ENCODE data around the gene MSI2. TPM values are rescaled to one million over a fixed set of nuclear protein-coding genes. Genes with fewer than 3 reads are reported as not detected.

MSI2 gene
- total RNA-seq, 1 donor from 2014 or later, result 24.2 TPM

DNA sequence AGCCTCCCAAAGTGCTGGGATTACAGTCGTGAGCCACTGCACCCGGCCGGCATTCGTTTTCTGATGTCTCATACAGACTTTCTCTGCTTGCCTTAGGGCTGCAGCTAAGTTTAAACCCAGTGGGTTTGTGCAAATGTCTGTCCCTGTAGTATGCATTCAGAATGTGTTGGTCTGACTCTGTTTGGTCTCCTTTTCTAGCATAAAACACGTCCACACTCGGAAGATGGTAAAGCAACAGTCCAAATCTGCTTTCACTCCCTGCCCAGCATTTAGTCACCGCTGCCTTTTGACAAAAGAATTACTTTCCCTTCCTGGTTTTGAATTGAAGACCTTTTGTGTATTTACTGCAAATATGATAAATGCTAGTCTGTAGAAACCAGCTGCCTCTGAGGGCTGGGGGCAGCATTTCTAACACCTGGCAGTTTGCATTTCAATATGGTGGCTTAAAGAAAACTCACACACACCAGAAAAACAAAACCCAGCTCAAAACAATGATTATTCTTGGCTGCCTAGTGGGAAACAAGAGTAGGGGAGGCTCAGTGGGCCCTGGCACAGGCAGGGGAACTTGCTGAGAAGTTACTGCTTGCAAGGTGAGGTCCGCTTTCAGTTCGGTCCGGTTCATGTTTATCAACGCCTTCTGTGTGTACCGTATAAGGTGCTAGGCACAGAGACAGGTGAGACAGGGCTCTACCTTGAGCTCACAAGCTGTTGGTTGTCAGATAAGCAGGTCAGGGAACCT, 56.9 kb downstream of the MSI2 start:
- no peak for ATAC-seq

DNA sequence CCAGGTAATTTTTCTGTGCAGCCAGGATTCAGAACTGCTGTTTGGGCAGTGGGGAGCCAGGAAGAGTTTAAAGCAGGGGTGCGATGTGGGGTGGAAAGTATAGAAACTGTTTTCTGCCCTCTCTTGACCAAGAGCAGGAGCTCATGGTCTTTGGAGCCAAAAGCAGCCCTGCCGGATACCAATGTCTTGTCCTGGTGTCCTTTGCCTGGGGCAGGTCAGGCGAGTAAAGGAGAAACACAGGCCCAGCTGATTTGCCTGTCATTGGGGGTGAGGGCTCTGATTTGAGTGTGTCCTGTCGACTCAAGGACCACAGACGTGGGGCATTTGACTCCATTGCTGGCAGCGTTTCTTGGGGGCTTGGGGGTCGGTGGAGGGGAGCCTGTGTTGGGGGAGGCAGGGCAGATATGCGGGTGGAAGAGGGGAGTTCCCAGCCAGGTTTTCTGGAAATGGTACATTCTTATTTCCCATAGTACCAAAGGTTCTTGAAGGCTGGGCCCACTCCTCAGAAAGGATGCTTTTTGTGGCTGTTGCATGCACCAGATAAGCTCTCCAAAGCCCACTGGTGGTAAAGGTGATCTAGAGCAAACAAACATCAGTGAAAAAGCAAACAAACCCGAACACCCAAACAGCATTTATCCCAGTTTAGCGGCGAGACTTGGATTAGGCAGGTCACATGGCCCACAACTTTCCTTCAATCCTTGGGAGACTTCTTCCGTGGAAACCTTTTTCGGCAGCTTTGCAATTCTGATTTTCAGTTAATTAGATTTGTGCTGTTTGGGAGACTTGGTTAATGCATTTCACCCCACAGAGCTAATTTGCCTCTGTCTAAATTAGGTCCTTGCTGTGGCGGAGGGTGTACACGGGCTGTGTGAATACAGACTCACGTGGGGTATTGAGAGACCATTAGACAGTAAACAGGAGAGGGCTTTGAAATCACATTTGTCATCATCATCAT, 59.0 kb downstream of the MSI2 start:
- DNase-seq (ENCODE audit: low spot score), result no peak
- no peak for ATAC-seq

More for the DNA sequence above, 56.9 kb downstream of the MSI2 start:
- DNase-seq (ENCODE audit: low spot score), result no peak

DNA sequence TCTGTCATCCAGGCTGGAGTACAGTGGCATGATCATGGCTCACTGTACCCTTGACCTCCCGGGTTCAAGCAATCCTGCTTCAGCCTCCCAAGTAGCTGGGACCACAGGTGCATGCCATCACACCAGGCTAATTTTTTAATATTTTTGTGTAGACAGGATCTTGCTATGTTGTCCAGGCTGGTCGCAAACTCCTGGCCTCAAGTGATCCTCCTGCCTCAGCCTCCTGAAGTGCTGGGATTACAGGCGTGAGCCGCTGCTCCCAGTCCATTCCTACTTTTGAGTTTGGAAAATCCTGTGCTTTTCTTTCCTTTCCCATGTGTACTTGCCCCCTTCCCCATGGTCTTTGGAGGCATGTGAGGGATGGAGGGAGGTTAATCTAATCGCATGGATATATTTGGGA, 60.0 kb downstream of the MSI2 start:
- DNase-seq (ENCODE audit: low spot score), result no peak
- no peak for ATAC-seq

DNA sequence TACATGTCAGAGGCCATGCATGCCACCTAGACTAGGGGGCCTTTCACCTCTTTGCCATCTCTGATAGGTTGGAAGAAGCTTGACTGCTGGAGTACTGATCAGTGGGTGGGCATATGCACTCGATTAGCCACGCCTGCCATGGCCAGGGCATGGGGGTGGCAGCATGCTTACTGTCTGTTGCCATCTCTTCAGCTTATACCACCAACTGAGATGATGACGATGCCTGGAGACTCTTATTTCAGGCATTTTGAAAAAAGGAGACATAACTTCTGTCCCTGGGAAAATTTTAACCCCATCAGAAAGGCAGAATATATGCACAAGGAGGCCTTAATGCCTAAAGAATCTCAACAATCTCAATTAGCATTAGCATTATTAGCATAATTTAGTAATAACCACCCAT, 60.8 kb downstream of the MSI2 start:
- DNase-seq (ENCODE audit: low spot score), result no peak
- ATAC-seq, result no peak

DNA sequence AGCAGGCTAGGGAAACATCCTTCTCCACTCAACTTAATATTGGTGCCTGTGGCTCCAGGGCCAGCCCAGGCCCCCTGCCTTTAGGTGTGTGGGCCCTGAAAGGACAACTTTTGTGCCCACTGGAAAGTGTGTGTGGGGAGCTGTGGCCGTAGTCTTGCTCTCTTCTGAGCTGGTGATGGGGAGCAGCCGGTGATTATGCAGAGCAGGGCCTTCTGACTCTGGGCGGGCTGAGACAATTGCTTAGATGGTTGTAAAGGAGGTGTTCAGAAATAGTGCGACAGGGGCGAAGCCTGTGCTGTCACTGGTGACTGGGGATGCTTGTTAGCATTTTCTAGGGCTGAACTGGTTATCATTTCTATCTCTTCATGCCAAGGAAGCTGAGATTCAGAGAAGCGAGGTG, 62.6 kb downstream of the MSI2 start:
- ATAC-seq (no peak), DNase-seq (ENCODE audit: low spot score) (no peak)

DNA sequence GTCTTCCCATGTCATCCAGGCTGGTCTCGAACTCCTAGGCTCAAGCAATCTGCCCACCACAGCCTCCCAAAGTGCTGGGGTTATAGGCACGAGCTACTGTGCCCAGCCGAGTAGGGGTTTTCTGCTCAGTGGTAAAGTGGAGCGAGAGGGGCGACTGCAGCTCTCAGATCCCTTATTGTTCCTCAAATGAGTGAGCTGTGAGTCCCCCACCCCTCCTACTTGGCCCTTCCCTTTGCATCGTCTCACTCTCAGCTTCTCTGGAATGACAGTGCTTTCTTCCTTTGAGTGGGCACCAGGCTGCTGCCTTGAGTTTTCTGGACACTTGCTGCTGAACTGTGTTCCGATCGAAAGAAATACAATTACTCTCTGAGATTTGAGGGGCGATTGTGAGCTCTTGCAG, 63.5 kb downstream of the MSI2 start:
- DNase-seq (ENCODE audit: low spot score), result no peak

DNA sequence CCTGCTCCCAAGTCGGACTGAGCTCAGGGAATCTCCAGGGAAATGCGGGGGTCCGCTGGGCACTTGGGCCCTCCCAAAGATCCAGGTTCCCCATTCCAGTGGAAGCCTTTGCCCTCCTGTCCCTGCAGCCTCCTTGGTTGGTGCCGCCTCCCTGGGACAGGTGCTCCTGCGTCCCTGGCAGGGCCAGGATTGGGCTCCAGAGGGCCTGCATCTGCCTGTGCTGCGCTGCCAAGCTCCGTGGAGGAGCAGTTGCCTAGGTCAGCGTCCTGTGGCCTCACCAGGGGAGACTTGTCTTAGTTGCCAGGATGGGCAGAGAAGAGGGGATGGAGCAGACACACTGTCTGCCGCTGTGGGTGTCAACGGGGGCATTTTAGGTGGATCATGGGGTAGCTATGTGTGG, 67.1 kb downstream of the MSI2 start:
- no peak for ATAC-seq
- no peak for DNase-seq (ENCODE audit: low spot score)

More for the DNA sequence above, 63.5 kb downstream of the MSI2 start:
- no peak for ATAC-seq

DNA sequence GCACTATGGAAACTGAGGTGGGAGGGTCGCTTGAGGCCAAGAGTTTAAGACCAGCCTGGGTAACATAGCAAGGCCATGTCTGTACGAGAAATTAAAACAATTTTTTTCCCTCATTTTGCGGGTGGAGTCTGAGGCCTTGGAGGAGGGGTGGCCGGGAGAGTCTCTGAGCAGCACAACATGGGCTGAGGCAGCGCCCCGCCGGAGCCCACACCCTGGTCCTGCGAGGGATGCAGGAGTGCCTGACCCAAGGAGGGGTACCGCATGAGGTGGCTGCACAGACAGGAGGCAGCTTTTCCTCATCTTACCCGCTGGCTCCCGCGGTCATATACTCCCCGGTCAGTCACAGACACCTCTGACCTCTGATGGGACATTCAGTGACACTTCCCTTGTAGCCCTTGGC, 67.7 kb downstream of the MSI2 start:
- DNase-seq (ENCODE audit: low spot score) (no peak), ATAC-seq (no peak)

DNA sequence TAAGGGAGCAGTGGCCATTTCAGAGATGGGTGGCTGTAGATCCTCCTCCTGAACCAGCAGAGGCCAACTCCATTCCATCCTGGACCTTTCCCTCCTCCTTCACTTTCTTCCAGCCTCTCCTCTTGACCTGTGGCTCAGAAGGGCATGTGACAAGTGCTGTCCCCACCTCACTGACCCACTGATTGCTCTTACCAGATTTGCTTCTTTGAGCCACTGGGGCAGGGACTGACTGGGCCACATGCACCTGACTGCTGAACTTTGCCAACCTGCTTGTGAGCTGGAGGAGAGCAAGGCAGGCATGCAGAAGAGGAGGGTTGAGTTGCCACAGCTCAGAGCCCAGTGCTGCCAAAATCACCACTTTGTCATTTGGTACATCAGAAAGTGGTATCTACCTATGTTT, 68.3 kb downstream of the MSI2 start:
- DNase-seq (ENCODE audit: low spot score) (no peak), ATAC-seq (no peak)

DNA sequence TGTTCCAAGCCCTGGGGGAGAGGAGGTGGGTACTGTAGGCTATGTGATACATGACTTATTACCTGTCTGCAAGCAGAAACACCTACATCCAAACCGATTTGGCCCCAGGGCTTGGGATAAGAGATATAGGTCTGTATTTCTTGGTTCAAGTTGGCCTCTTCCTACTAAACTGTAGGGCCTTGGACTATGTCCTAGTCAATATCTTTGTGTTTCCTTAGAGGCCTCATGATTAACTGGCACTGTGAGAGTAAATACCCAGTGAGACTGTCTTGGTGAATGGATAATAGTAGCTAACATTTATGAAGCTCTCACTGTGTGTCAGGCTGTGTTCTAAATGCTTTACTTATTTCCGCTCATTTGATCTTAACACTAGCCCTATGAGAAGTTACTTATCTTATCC, 70.0 kb downstream of the MSI2 start:
- ATAC-seq (no peak), DNase-seq (ENCODE audit: low spot score) (no peak)

DNA sequence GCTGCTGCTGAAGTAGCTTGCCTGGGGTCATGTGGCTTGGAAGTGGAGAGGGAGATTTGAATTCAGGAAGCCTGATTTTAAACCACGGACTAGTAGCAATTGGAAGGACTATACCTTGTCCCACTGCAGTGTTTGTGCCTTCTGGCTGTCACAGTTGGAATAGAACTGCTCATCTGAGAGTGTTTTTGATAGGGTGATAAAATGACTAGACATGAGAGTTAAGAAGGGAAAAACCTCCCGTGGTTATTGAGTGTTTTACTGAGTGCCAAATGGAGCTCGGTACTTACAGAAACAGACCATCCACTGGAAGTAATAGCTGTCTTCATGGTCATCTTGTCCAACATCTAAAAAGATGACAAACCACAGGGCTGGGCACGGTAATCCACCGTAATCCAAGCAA, 70.4 kb downstream of the MSI2 start:
- ATAC-seq (no peak), DNase-seq (ENCODE audit: low spot score) (no peak)

DNA sequence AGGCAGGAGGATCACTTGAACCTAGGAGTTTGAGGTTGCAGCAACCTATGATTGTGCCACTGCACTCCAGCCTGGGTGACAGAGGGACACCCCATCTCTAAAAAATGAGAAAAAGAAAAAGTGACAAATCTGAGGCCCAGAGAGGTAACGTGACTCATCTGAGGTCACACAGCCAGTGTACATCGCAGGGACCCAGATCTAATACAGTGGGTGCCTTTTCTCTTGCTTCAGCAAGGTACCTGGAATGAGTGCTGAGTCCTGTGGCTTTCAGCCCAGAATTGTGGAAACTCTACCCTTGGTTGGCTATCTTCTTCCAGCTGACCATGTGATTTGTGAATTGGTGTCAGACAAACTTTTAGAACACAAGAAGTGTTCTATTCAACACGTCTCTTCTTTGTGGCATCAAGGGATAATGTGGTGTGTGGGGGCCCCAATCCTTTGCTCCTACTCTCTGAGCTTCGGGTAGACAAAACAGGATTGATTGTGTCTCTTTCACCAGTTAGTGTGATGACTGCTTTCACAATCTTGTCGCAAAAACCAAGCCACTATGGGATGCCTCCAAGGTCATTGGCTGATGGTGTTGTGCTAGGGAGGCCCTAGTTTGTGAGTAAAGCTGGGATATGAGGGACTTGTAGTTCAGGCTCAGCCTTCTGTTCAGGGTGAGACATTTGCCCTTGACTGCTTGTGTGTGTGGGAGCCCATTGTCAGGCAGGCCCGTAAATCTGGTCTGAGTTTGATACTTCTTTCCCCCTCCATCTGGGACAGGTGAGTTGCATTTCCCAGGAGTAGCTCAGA, 71.0 kb downstream of the MSI2 start:
- DNase-seq (ENCODE audit: low spot score), result no peak
- no peak for ATAC-seq

DNA sequence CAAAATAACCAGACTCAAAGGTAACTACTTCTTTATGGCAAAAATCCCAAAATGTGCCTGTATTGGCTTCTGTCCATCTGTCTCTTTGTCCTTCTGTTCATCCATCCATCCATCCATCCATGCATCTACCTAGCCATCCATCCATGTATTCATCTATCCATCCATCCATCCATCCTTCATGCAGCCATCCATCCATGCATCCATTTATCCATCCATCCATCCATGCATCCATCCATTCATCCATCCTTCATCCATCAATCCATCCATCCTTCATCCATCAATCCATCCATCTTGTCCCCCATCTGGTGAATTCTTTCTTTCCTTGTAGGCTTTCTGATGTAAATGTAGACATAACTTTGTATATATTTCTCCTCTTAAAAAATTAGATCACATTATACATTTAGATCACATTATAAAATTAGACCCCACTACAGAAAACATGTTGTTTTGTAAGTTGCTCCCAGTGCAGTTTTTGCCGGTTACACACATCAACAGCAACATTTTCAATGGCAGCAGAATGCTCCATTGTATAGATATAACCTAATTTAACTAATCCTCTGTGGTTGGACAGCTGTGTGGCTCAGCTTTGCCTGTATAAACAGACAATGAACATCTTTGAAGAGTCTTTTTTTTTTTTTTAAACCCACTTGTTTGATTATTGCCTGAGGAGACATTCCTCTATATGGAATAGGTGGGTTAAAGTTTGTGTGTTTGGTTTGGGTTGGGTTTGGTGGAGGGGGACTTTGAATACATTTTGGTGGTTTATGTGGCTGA, 72.0 kb downstream of the MSI2 start:
- ATAC-seq (no peak), DNase-seq (ENCODE audit: low spot score) (no peak)

DNA sequence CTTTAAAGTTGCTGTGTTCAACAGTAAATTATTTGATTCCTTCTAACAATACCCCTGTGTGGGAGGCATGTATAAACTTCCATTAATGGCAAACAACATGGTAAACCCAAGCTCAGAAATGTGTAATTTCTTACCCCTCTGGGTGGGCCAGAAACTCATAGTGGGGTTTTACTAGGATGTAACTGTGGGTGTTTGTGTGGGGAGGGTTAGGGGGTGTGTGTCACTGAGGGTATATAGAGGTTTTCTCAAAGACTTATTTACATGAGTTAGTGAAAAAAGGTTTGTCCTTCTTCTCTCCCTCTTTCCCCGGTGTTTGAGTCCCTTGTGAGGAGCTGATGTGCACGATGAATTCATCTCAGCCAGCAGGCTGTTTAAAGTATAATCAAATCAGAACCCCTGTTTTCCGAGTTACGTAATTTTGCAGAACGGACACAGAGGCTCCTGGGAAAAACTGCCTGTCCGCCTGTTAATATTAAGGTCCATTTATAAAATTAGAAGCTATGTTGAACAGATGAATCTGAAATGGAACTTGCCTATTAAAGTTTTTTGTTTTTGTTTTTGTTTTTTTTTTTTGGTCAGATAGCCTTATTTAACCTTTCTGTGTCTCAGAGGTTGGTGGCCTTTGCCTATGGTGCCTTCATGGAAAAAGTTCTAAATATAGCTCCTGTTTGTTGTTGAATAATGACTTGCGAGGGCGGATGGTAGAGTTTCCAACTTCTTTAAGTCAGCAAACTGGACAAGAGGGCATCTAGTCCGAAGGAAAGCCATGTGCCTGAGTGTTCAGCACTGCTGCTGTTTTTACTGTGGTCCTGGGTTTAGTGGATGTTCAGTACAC, 73.3 kb downstream of the MSI2 start:
- ATAC-seq (peak; percentile 71), DNase-seq (ENCODE audit: low spot score) (no peak)

DNA sequence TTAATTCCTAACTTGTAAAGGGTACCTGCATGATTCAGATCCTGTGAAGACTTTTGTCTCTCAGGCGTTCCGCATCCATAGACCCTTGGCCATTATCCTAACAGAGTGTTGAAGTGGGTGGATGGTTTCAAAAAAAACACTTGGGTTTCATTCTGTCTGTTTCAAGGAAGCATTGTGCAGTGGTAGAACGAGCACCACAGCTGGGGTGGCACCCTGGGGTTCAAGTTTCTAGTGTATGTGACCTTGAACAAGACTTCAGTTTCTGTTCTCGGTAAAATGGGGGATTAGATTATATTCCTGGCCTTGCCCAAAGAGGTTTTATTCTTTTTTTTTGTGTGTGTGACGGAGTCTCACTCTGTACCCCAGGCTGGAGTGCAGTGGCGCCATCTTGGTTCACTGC, 74.3 kb downstream of the MSI2 start:
- DNase-seq (ENCODE audit: low spot score) (no peak), ATAC-seq (no peak)

DNA sequence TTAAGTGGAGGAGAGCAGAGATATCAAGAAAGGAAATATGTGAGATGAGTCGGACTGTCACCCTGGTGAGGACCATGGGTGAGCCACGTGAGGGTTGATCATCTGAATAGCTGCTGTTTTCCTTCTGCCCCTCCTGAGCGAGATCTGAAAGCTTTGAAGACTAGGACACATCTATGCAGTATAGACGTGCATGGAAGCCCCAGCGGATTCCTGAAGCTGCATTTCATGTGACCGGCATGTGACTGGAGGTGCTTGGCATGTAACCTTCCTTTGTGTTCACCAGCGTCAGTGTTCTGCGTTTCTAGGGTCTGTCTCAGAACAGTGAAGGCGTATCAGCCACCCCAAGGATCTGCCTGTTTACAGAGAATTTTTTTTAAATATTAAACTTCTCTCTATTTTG, 75.1 kb downstream of the MSI2 start:
- ATAC-seq (no peak), DNase-seq (ENCODE audit: low spot score) (no peak)

DNA sequence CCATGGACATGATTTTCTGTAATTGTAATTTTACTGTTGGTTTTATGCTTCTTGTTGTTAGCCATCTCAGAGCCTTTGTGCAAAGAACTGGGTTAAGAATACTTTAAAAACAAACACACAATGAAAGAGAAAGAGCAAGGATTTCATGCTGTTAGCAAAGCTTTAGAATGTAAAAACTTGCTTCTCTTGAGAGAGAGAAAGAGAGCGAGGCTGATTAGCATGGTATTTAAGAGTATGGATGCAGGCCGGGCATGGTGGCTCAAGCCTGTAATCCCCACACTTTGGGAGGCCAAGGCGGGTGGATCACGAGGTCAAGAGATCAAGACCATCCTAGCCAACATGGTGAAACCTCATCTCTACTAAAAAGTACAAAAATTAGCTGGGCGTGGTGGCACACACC, 76.2 kb downstream of the MSI2 start:
- ATAC-seq, result no peak
- no peak for DNase-seq (ENCODE audit: low spot score)

DNA sequence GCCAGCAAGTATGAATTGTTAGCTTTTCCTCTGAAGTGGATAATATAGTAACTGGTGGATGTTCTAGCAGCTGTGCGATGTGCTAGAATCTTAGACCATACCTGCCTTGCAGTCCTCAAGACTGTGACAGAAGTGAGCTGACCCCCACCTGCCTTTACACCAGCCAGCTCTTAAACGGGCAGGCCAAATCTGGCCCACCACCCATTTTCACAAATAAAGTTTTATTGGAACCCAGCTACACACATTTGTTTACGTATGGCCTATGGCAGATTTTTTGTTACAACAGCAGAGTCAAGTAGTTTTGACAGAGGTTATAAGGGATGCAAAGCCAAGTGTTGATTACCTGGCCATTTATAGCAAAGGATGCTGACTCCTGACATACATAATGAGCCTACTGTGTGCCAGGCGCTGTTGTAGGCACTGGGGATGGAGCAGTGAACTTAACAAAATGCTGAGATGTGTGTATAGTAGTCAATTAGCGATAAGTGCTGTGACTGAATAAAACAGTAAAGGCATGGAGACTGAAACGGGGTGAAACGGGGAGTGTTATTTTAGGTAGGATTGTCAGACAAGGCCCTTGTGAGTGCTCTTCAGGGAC, 79.0 kb downstream of the MSI2 start:
- ATAC-seq (no peak), DNase-seq (ENCODE audit: low spot score) (no peak)

DNA sequence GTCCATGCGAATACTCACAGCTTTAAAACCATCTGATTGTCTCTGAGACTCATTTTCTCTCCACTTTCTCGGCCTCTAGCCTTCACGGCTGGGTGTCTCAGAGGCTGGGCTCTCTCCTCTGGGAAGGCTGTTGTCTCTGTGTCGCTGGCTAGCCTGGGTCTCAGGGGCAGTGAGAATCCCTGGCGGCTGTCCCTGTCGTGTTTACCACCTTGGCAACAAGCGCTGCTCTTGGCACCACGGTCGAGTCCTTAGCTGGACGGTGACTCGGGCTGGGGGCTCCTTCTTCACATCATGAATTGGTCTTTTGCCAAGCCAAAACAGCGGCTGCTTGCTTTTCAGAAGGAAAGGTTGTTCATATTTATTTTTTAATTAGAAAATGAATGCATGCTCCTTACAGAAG, 81.1 kb downstream of the MSI2 start:
- DNase-seq (ENCODE audit: low spot score) (no peak), ATAC-seq (peak; percentile 29)
